HepG2 (cell line): ENCODE measurements around the gene ZP2. TPM values are rescaled to one million over a fixed set of nuclear protein-coding genes. Genes with fewer than 3 reads are reported as not detected.

ENCODE experiments used
- ATF7 ChIP-seq, 2 experiments: fragments of 450-650 bp in 1 of 2; sonication (generic) in 1 of 2; formaldehyde crosslinking in 1 of 2; IDR thresholded peaks; 2 replicates each; pipeline versions ENCODE4 v1.4.0 to v1.6.1; 2016 to 2020; ENCODE audit warnings: antibody characterized with exemption in 1 of 2, mild to moderate bottlenecking in 1 of 2, missing genetic modification reagents in 1 of 2
- BCLAF1 ChIP-seq: fragments of 450-650 bp; IDR thresholded peaks from 2 replicates; pipeline ENCODE4 v1.6.1; 2017; ENCODE audit warnings: mild to moderate bottlenecking
- E2F1 ChIP-seq: sonication (generic); formaldehyde crosslinking; IDR thresholded peaks from 2 replicates; pipeline ENCODE4 v1.5.0; 2020; ENCODE audit warnings: missing genetic modification reagents
- KLF6 ChIP-seq: IDR thresholded peaks from 2 replicates; pipeline ENCODE4 v1.8.0; 2016; ENCODE audit warnings: missing biosample characterization, missing genetic modification reagents
- NFE2L2 ChIP-seq: fragments of 150-350 bp; IDR thresholded peaks from 2 replicates; pipeline ENCODE4 v1.6.1; 2014; ENCODE audit warnings: low read length
- NRL ChIP-seq: sonication (generic); formaldehyde crosslinking; IDR thresholded peaks from 2 replicates; pipeline ENCODE4 v1.5.0; 2020; ENCODE audit warnings: missing genetic modification reagents, mild to moderate bottlenecking, moderate library complexity, borderline replicate concordance
- POLR2AphosphoS5 ChIP-seq: IDR thresholded peaks from 2 replicates; pipeline ENCODE4 v1.6.1; 2012; ENCODE audit warnings: low read depth, low read length
- RXRB ChIP-seq: IDR thresholded peaks from 2 replicates; pipeline ENCODE4 v1.6.1; 2016; ENCODE audit warnings: borderline replicate concordance, missing genetic modification reagents, missing compliant biosample characterization
- SCMH1 ChIP-seq: sonication (generic); formaldehyde crosslinking; IDR thresholded peaks from 2 replicates; pipeline ENCODE4 v1.9.0; 2021; ENCODE audit warnings: missing genetic modification reagents, mild to moderate bottlenecking, borderline replicate concordance
- SMYD3 ChIP-seq: sonication (generic); formaldehyde crosslinking; IDR thresholded peaks from 2 replicates; pipeline ENCODE4 v1.8.1; 2023; ENCODE audit warnings: mild to moderate bottlenecking, missing genetic modification reagents
- SP5 ChIP-seq: IDR thresholded peaks from 2 replicates; pipeline ENCODE4 v1.6.1; 2016; ENCODE audit warnings: low read depth, borderline replicate concordance
- TERF1 ChIP-seq: sonication (generic); formaldehyde crosslinking; IDR thresholded peaks from 2 replicates; pipeline ENCODE4 v1.8.0; 2022; ENCODE audit warnings: mild to moderate bottlenecking, missing genetic modification reagents, moderate library complexity
- ZNF274 ChIP-seq: sonication (generic); formaldehyde crosslinking; IDR thresholded peaks from 2 replicates; pipeline ENCODE4 v1.5.1; 2020; ENCODE audit warnings: mild to moderate bottlenecking, missing genetic modification reagents
- ZNF33B ChIP-seq: sonication (generic); formaldehyde crosslinking; IDR thresholded peaks from 2 replicates; pipeline ENCODE4 v1.5.1; 2020; ENCODE audit warnings: mild to moderate bottlenecking, missing genetic modification reagents
- ZNF501 ChIP-seq: sonication (generic); formaldehyde crosslinking; IDR thresholded peaks from 2 replicates; pipeline ENCODE4 v1.5.1; 2020; ENCODE audit warnings: mild to moderate bottlenecking, moderate library complexity, missing genetic modification reagents
- ZNF646 ChIP-seq: sonication (generic); formaldehyde crosslinking; IDR thresholded peaks from 2 replicates; pipeline ENCODE4 v1.9.0; 2021; ENCODE audit warnings: mild to moderate bottlenecking, missing genetic modification reagents
- ZNF749 ChIP-seq: sonication (generic); formaldehyde crosslinking; IDR thresholded peaks from 2 replicates; pipeline ENCODE4 v1.8.0; 2022; ENCODE audit warnings: mild to moderate bottlenecking, missing genetic modification reagents, moderate library complexity, borderline replicate concordance
- ZNF773 ChIP-seq: sonication (generic); formaldehyde crosslinking; IDR thresholded peaks from 2 replicates; pipeline ENCODE4 v1.4.0; 2020; ENCODE audit warnings: missing genetic modification reagents, borderline replicate concordance
- polyA plus RNA-seq, 8 experiments: library from polyadenylated mRNA; depleted of rRNA in 3 of 8; stranded (reverse) in 7 of 8; unstranded in 1 of 8; fragments of >200 nt; fragmentation: Illumina TruSeq in 4 of 8; extraction: Trizol in 4 of 8; gene quantifications; 2 replicates each; pipeline versions ENCODE4 v1.2.1 to v1.2.3, GENCODE V29; 2011 to 2016; ENCODE audit warnings: low read depth in 4 of 8, missing spikeins in 1 of 8, mixed read lengths in 1 of 8; ENCODE audit not compliant: insufficient read depth in 1 of 8
- total RNA-seq, 5 experiments: library from RNA; depleted of rRNA; stranded (reverse); fragments of >200 nt; fragmentation: Illumina TruSeq; extraction: Trizol; gene quantifications; 2 replicates each; pipeline ENCODE4 v1.2.3, GENCODE V29; 2016; ENCODE audit warnings: low read depth in 1 of 5

ZP2 gene
- total and polyA plus RNA-seq, 2 of the 13 experiments (the other 11 are each of a cell fraction or from before 2014, with no cell fraction given): not detected

- TF ChIP-seq E2F1: no peak
- TF ChIP-seq KLF6 (CRISPR knock-in tag): no peak
- no peak for TF ChIP-seq ZNF501
- no peak for TF ChIP-seq ZNF274 (CRISPR knock-in tag)
- no peak for TF ChIP-seq SCMH1
- no peak for TF ChIP-seq POLR2AphosphoS5
- TF ChIP-seq ZNF773: no peak
- no peak for TF ChIP-seq SP5 (CRISPR knock-in tag)
- peak; percentile 55; the same call in 1 of the 2 replicates for TF ChIP-seq RXRB (CRISPR knock-in tag)
- no peak for TF ChIP-seq NRL (CRISPR knock-in tag)
- TF ChIP-seq NFE2L2: no peak
- TF ChIP-seq ATF7 (IDR thresholded peaks at IDR 0.05): no peak
- no peak for TF ChIP-seq ATF7 (CRISPR knock-in tag; IDR thresholded peaks at IDR 0.05)
- TF ChIP-seq BCLAF1: no peak
- no peak for TF ChIP-seq ZNF749 (CRISPR knock-in tag)
- TF ChIP-seq TERF1 (CRISPR knock-in tag): no peak
- no peak for TF ChIP-seq ZNF33B
- no peak for TF ChIP-seq ZNF646
- TF ChIP-seq SMYD3 (CRISPR knock-in tag): no peak
These were observed 54.5 kb downstream of the ZP2 start (continued) for GRCh38 chr16:21156767-21157467.
